SK-N-SH (cell line): ENCODE data around the gene TMEM109. TPM values are rescaled to one million over a fixed set of nuclear protein-coding genes. Genes with fewer than 3 reads are reported as not detected.

Experiments used
- CTCF ChIA-PET: fragments of 300-600, 350-600 bp; formaldehyde crosslinking; extraction: SDS; loops from one replicate; lab custom pipeline; 2021; lab: Yijun Ruan, JAX
- POLR2A ChIA-PET: fragments of 350-600 bp; sonication (Branson Sonifier 250); formaldehyde crosslinking; extraction: SDS; loops from one replicate; lab custom pipeline; 2020; ENCODE audit warnings: antibody characterized with exemption, inconsistent platforms; lab: Yijun Ruan, JAX
- DNase-seq: peaks from one replicate; pipeline ENCODE4 v3.0.0; 2012
- H2AFZ ChIP-seq: fragments of 200-600 bp; sonication (generic); 2 replicates; pipeline ENCODE4 v1.8.1; 2016; ENCODE audit warnings: antibody characterized with exemption, mild to moderate bottlenecking, low read depth
- H3F3A ChIP-seq: fragments of 200-600 bp; sonication (generic); replicated peaks from 2 replicates; pipeline ENCODE3; 2016; ENCODE audit warnings: antibody characterized with exemption, mild to moderate bottlenecking; ENCODE audit not compliant: insufficient read depth
- H3K27ac ChIP-seq, 2 experiments: fragments of 200-500 bp in 1 of 2; fragments of 200-600 bp in 1 of 2; sonication (Bioruptor generic) in 1 of 2; sonication (generic), shearing (Covaris generic) in 1 of 2; 2 replicates each; pipeline versions ENCODE4 v1.5.1 to v1.6.1; 2014 to 2016; ENCODE audit warnings: low read depth in 2 of 2, inconsistent platforms in 1 of 2, low read length in 1 of 2, mild to moderate bottlenecking in 1 of 2, mixed read lengths in 1 of 2
- H3K27me3 ChIP-seq: fragments of 200-600 bp; sonication (generic), shearing (Covaris generic); 2 replicates; pipeline ENCODE4 v1.6.1; 2016; ENCODE audit warnings: mixed run types; ENCODE audit not compliant: insufficient read depth
- H3K36me3 ChIP-seq, 2 experiments: fragments of 200-500 bp in 1 of 2; fragments of 200-600 bp in 1 of 2; sonication (Bioruptor generic) in 1 of 2; sonication (generic) in 1 of 2; replicated peaks in 1 of 2; 2 replicates each; pipeline versions ENCODE3 to v1.5.1; 2014 to 2016; ENCODE audit warnings: low read length in 1 of 2, mild to moderate bottlenecking in 1 of 2; ENCODE audit not compliant: insufficient read depth in 2 of 2, control insufficient read depth in 1 of 2
- H3K4me1 ChIP-seq, 2 experiments: fragments of 200-500 bp in 1 of 2; fragments of 200-600 bp in 1 of 2; sonication (Bioruptor generic) in 1 of 2; sonication (generic), shearing (Covaris generic) in 1 of 2; 2 replicates each; pipeline versions ENCODE4 v1.5.1 to v1.6.1; 2014 to 2016; ENCODE audit warnings: low read depth in 1 of 2, low read length in 1 of 2, mixed run types in 1 of 2; ENCODE audit not compliant: insufficient read depth in 2 of 2, control insufficient read depth in 1 of 2
- H3K4me2 ChIP-seq: fragments of 200-600 bp; sonication (generic), shearing (Covaris generic); 2 replicates; pipeline ENCODE4 v1.6.1; 2017; ENCODE audit warnings: mixed run types
- H3K4me3 ChIP-seq, 2 experiments: fragments of 200-500 bp in 1 of 2; fragments of 200-600 bp in 1 of 2; sonication (Bioruptor generic) in 1 of 2; sonication (generic), shearing (Covaris generic) in 1 of 2; 2 replicates each; pipeline versions ENCODE4 v1.5.1 to v1.8.1; 2014 to 2016; ENCODE audit warnings: low read depth in 2 of 2, inconsistent platforms in 1 of 2, low read length in 1 of 2, mild to moderate bottlenecking in 1 of 2, mixed read lengths in 1 of 2, moderate library complexity in 1 of 2
- H3K79me2 ChIP-seq: fragments of 200-600 bp; sonication (generic); 2 replicates; pipeline ENCODE4 v1.8.1; 2017; ENCODE audit warnings: mild to moderate bottlenecking; ENCODE audit not compliant: insufficient read depth
- H3K9ac ChIP-seq: fragments of 200-600 bp; sonication (generic); 2 replicates; pipeline ENCODE4 v1.6.1; 2017; ENCODE audit warnings: mixed run types
- H3K9me2 ChIP-seq: fragments of 200-600 bp; sonication (generic); 2 replicates; pipeline ENCODE4 v1.6.1; 2017; ENCODE audit warnings: mixed run types
- H3K9me3 ChIP-seq: fragments of 200-600 bp; sonication (generic); 2 replicates; pipeline ENCODE4 v1.6.1; 2017; ENCODE audit warnings: mixed run types, mild to moderate bottlenecking, moderate library complexity
- H4K20me1 ChIP-seq: fragments of 200-600 bp; sonication (generic); 2 replicates; pipeline ENCODE4 v1.6.1; 2017; ENCODE audit warnings: mild to moderate bottlenecking, mixed run types; ENCODE audit not compliant: insufficient read depth
- CHD2 ChIP-seq: fragments of 150-350 bp; IDR thresholded peaks from 2 replicates; pipeline ENCODE4 v1.6.1; 2018; ENCODE audit warnings: low read length; ENCODE audit not compliant: partially characterized antibody
- FOSL2 ChIP-seq: IDR thresholded peaks from 2 replicates; pipeline ENCODE4 v1.4.0; 2012; ENCODE audit warnings: low read depth, mild to moderate bottlenecking, moderate library complexity, borderline replicate concordance
- FOXM1 ChIP-seq: IDR thresholded peaks from 2 replicates; pipeline ENCODE4 v1.4.0; 2012; ENCODE audit warnings: low read depth, mild to moderate bottlenecking
- GATA2 ChIP-seq: sonication (generic); formaldehyde crosslinking; IDR thresholded peaks from 2 replicates; pipeline ENCODE4 v1.5.0; 2020; ENCODE audit warnings: mild to moderate bottlenecking, missing genetic modification reagents
- JUND ChIP-seq: IDR thresholded peaks from 2 replicates; pipeline ENCODE4 v1.4.0; 2012
- MAX ChIP-seq: IDR thresholded peaks from 2 replicates; pipeline ENCODE4 v1.4.0; 2012; ENCODE audit warnings: low read depth
- NRF1 ChIP-seq: IDR thresholded peaks from 2 replicates; pipeline ENCODE4 v1.6.1; 2012; ENCODE audit warnings: low read depth, mild to moderate bottlenecking, low read length
- POLR2AphosphoS5 ChIP-seq: IDR thresholded peaks from 2 replicates; pipeline ENCODE4 v1.6.1; 2012; ENCODE audit warnings: low read depth, low read length
- RAD21 ChIP-seq: IDR thresholded peaks from 2 replicates; pipeline ENCODE4 v1.6.1; 2012; ENCODE audit warnings: mild to moderate bottlenecking, low read length
- RXRA ChIP-seq: IDR thresholded peaks from 2 replicates; pipeline ENCODE4 v1.4.0; 2012; ENCODE audit warnings: low read depth, mild to moderate bottlenecking, borderline replicate concordance
- SMC3 ChIP-seq: IDR thresholded peaks from 2 replicates; pipeline ENCODE4 v1.6.1; 2012; ENCODE audit warnings: low read depth, low read length, improper control_type of control experiment
- TCF12 ChIP-seq: IDR thresholded peaks from 2 replicates; pipeline ENCODE4 v1.4.0; 2012
- TEAD4 ChIP-seq: IDR thresholded peaks from 2 replicates; pipeline ENCODE4 v1.4.0; 2012; ENCODE audit warnings: mild to moderate bottlenecking, borderline replicate concordance; ENCODE audit not compliant: insufficient read depth
- USF1 ChIP-seq: IDR thresholded peaks from 2 replicates; pipeline ENCODE4 v1.4.0; 2012; ENCODE audit warnings: low read depth, borderline replicate concordance
- USF2 ChIP-seq: fragments of 150-350 bp; IDR thresholded peaks from 2 replicates; pipeline ENCODE4 v1.6.1; 2017; ENCODE audit warnings: antibody characterized with exemption, low read length, low read depth, borderline replicate concordance
- ZBTB33 ChIP-seq: IDR thresholded peaks from 2 replicates; pipeline ENCODE4 v1.4.0; 2012; ENCODE audit warnings: low read depth, borderline replicate concordance
- WGBS: methylation state at CpG from one replicate; pipeline ENCODE4 v1.1.6; 2017; ENCODE audit warnings: low lambda C conversion rate; 5-methylcytosine and 5-hydroxymethylcytosine counted together
- polyA plus RNA-seq, 3 experiments: library from polyadenylated mRNA; depleted of rRNA; stranded (reverse); fragments of >200 nt; gene quantifications; 2 replicates each; pipeline ENCODE4 v1.2.3, GENCODE V29; 2012
- TF ChIP-seq, protein P1 (sequence below): IDR thresholded peaks from 2 replicates; pipeline ENCODE4 v1.6.1; 2012; ENCODE audit warnings: mild to moderate bottlenecking, low read depth, low read length, moderate library complexity

Gene TMEM109
- polyA plus RNA-seq, 1 of the 3 experiments (the other 2 are of a cell fraction), result 52.7 TPM

- Histone ChIP-seq H3F3A (no peaks in the 10 kb centered on the region), H4K20me1 (no peaks in the 10 kb centered on the region), H2AFZ (no peak overlapping the region), H3K9me2 (no peaks in the 10 kb centered on the region), H3K4me2 (no peak overlapping the region), H3K27ac (no peak overlapping the region), H3K27me3 (no peaks in the 10 kb centered on the region; the same call in 1 of the 2 replicates), H3K9me3 (no peaks in the 10 kb centered on the region), H3K79me2 (no peaks in the 10 kb centered on the region), H3K4me3 (no peak overlapping the region), H3K36me3 (no peaks in the 10 kb centered on the region), H3K4me1 (no peaks in the 10 kb centered on the region), H3K9ac (no peak overlapping the region)
- ChIA-PET POLR2A (no interaction called here), CTCF (no interaction called here)
- DNase-seq, result no peak
- TF ChIP-seq SMC3 (no peak), RXRA (no peak), USF2 (no peak), FOSL2 (no peak), POLR2AphosphoS5 (no peak), NRF1 (no peak), USF1 (no peak), JUND (no peak), TCF12 (no peak), ZBTB33 (no peak), GATA2 (no peak), FOXM1 (no peak), MAX (no peak), RAD21 (no peak), CHD2 (no peak), TEAD4 (no peak)
- TF ChIP-seq, protein P1, sequence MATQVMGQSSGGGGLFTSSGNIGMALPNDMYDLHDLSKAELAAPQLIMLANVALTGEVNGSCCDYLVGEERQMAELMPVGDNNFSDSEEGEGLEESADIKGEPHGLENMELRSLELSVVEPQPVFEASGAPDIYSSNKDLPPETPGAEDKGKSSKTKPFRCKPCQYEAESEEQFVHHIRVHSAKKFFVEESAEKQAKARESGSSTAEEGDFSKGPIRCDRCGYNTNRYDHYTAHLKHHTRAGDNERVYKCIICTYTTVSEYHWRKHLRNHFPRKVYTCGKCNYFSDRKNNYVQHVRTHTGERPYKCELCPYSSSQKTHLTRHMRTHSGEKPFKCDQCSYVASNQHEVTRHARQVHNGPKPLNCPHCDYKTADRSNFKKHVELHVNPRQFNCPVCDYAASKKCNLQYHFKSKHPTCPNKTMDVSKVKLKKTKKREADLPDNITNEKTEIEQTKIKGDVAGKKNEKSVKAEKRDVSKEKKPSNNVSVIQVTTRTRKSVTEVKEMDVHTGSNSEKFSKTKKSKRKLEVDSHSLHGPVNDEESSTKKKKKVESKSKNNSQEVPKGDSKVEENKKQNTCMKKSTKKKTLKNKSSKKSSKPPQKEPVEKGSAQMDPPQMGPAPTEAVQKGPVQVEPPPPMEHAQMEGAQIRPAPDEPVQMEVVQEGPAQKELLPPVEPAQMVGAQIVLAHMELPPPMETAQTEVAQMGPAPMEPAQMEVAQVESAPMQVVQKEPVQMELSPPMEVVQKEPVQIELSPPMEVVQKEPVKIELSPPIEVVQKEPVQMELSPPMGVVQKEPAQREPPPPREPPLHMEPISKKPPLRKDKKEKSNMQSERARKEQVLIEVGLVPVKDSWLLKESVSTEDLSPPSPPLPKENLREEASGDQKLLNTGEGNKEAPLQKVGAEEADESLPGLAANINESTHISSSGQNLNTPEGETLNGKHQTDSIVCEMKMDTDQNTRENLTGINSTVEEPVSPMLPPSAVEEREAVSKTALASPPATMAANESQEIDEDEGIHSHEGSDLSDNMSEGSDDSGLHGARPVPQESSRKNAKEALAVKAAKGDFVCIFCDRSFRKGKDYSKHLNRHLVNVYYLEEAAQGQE, result no peak
- 59% methylated on average over 4 of the region's 4 CpGs for WGBS
Measured at GRCh38 chr11:60957188-60957587, 43.2 kb downstream of the TMEM109 start.
